Activated CD4-positive, CD25-positive, alpha-beta regulatory T cell treated with anti-CD3 and anti-CD28 coated beads, Interleukin-2, amount 50 U/mL, for 72 hours (primary cell): ENCODE measurements around the gene MYO7B.

Source experiments
- DNase-seq: peaks from one replicate; pipeline ENCODE4 v3.0.0; 2021

MYO7B gene

DNA sequence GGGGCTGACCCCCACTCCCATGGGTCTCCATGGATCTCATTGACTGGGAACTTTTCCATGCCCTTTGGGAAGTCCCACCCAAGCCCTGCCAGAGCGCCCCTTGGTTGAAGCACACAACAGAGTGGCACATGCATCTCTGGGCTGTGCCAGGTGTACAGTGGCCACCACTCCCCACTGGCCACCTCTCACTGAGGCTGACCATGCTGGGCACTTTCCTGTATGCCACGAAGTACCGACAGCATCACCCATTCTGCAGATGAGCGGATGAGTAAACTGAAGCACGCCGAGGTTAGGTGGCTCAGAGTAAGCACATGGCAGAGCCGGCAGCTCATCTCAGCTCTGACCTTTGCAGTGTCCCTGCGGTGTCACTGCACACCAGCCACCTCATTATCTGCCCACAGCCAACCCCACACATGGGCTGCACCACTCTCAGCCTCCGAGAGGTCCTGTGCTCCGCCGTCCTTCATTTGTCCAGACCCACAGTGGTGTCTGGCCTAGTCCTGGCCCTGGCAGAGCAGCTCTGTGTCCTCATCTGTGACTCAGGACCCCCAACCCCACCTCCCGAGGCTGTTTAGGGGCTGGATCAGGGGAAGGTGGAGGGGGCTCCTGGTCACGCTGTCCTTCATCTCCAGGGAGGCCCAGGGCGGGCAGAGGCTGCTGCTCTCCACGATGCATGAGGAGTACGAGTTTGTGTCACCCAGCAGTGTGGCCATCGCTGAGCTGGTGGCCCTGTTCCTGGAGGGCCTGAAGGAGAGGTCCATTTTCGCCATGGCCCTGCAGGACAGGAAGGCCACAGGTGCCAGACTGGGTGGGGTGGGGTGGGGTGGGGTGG lies 92.5 kb downstream of the MYO7B start:
- DNase-seq = no peak

GRCh38 chr2:127628767-127629614 lies 93.5 kb downstream of the MYO7B start:
- DNase-seq = no peak

GRCh38 chr2:127629637-127630036 lies 94.2 kb downstream of the MYO7B start:
- DNase-seq = no peak

DNA sequence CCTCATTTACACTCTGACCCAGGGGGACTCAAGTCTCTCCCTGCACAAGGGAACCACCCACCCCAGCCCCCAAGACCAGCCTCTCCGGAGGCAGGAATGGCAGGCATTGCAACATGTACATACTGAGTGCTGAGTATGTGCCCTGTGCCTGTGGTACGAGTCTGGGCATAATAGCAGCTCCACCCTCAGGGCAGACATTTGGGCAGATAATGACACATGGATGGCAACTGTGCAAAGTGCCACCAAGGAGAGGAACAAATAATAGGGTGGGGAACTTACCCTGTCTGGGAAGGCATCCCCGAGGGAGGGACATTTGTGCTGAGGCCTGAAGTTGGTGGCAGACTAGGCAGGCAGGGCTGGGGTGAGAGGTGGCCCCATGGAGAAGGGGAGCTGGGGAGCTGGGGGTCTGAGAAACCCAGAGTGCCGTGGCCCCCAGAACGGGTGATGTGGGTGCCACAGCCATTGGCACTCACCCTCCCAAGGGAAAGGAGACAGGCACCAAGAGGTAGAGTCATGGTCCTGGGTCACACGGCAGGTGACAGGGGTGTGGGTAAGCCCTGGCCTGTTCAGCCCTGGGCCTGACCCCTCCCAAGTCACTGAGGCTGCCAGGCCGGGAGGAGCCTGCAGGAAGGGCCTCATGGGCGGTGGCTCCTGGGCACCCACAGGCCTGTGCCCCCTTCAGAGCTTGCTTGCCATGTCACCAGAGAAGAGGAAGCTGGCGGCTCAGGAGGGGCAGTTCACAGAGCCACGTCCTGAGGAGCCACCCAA lies 94.8 kb downstream of the MYO7B start:
- no peak for DNase-seq

DNA sequence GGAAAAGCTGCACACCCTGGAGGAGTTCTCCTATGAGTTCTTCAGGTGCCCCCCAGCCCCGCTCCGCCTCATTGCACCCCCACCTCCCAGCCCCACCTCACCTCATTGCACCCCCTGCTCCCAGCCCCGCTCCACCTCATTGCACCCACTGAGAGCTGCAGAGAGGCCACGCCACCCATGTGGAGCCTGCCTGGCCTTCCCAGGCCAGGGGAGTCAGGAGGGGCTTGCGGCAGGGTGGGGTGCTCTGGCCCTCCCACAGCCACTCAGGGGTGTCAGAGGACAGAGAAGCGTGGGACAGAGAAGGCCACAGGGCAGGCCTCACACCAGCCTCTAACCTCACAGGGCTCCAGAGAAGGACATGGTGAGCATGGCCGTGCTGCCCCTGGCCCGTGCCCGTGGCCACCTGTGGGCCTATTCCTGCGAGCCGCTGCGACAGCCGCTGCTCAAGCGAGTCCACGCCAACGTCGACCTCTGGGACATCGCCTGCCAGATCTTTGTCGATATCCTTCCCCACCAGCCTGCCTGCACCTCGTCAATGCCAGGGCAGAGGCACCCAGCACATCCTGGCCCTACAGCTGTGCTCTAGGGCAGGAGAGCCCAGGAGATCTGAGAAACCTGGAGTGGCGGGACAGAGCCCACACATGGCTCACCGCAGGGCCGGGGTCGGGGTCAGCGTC lies 95.5 kb downstream of the MYO7B start:
- no peak for DNase-seq

DNA sequence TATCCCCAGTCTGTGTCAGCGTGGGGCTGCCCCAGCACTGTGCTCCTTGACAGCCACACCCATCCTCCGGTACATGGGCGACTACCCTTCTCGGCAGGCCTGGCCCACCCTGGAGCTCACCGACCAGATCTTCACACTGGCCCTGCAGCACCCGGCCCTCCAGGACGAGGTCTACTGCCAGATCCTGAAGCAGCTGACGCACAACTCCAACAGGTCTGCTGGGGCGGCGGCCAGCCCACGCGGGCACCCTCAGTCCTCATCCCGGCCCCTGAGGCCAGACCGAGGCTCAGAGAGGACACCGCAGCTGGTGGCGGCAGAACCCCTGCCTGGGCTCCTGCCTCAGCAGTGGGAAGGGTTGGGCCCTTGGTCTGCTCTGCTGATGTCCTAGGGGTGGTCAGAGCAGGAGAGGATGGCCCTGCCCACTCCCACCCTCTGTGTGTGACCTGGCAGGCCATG lies 96.1 kb downstream of the MYO7B start:
- no peak for DNase-seq

GRCh38 chr2:127631997-127632581 lies 96.6 kb downstream of the MYO7B start:
- no peak for DNase-seq

DNA sequence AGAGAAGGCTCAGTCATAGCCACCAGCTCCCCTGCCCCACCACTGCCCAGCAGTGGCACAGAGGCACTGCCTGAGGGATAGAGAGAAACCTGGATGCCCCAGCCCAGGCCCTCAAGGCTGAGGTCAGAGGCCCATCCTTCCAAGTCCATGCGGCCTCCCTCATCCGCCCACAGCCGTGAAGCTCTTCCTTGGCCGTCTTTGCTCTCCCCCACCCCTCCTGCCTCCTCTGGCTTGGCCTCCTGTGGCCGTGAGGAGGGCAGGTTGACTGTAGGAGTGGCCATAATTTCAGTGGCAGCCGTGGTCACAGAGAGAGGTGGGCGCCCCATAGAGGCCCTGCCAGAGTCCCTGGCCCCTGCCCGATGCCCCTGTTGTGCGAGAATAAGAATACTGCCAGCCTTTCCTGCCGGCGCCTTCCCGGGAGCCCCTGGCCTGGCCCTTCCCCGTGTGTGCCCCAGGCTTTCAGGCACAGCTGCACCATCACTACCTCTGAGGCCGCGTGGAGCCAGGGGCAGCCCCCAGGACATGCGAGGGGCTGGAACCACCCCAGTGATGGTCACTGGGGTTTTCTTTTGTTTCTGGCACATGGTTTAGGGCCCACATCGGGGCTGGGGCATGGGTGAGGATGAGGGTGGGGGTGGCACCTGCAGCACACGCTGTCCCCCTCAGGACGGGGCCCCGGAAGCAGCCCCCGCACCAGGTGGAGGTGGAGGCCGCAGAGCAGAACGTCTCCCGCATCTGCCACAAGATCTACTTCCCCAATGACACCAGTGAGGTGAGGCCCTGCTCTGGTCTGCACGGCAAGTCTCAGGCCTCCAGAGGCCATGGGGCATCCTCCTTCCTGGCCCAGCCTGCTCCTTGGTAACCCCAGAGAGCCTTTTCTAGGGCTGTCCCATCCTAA lies 97.4 kb downstream of the MYO7B start:
- DNase-seq = no peak

- DNase-seq = no peak
Measured at GRCh38 chr2:127633556-127634065, 98.1 kb downstream of the MYO7B start.

- no peak for DNase-seq
Measured at GRCh38 chr2:127634066-127634617, 98.7 kb downstream of the MYO7B start.

DNA sequence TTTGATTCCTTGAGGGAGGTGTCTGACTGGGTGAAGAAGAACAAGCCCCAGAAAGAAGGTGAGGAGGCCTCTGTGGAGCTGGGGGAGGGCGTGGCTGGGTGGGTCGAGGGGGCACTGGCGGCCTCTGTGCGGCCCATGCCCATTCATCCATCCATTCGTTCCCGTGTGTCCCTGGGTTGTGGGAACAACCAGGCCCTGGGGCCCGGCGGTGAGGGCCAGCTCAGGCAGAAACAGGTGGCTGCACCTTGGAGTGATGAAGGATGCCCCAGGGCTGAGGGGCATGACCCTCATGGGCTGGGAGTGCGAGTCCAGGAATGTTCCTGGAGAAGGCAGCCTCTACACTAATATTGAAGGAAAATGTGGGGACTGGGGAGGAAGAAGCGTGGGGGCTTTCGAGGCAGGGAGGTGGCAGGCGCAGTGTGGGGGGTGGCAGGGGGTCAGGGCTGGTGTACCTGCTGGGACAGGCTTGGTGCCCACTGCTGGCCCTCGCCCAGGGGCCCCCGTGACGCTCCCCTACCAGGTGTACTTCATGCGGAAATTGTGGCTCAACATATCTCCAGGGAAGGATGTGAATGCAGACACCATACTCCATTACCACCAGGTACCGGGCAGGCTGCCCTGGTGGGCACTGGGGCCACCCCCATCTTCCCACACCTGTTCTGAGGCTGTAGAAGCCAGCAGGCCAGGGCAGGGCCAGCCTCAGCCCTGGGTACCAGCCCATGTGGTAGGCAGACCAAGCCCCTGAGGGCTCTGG lies 99.3 kb downstream of the MYO7B start:
- DNase-seq = no peak

DNA sequence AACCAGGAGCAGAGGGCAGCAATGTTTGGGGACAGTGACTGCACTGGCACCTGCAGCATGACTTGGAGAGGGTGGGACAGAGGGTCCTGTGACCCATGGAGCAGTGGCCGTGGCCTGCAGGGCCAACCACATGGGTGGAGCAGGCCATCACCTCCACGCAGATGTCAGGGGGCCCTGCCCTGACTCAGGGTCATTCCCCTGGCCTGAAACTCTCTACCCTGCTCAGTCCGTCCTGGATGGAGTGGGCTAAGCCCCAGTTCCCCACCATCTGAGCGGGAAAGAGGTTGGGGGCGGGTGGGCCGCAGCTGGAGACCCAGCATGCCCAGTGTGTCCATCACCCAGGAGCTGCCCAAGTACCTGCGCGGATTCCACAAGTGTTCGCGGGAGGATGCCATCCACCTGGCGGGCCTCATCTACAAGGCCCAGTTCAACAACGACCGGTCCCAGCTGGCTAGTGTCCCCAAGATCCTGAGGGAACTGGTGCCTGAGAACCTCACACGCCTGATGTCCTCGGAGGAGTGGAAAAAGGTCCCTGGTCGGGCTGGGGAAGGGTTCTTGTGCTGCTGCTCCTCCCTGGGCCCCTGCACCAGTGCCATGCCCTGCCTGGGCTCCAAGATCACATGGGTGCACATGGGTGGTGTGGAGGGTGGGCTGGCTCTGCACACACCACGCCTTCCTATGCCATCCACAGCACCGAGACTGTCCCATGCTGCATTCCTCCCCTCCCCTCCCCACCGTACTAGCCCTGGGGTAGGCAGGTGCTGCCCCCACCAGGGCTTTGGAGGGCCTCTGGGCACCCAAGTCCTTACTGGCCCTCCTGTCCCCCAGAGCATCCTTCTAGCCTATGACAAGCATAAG lies 100.1 kb downstream of the MYO7B start:
- no peak for DNase-seq

GRCh38 chr2:127636248-127637235 lies 101.1 kb downstream of the MYO7B start:
- no peak for DNase-seq

DNA sequence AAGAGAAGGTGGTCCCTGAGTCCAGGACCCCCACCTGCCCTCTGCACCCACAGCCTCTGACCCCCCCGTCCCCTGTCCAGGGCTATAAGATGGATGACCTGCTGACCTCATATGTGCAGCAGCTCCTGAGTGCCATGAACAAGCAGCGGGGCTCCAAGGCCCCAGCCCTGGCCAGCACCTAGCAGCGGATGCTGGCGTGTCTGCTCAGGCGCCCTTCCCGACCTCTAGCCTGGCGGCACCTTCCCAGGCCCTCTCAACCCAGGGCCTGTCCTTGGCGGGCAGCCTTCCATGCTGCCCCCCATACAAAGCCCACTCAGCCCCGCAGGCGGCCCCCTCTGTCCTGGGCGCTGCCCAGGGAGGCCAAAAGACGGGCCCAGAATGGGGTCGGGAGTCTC lies 101.8 kb downstream of the MYO7B start:
- DNase-seq = no peak

- DNase-seq = no peak
Measured at GRCh38 chr2:127637725-127638252, 102.3 kb downstream of the MYO7B start.

DNA sequence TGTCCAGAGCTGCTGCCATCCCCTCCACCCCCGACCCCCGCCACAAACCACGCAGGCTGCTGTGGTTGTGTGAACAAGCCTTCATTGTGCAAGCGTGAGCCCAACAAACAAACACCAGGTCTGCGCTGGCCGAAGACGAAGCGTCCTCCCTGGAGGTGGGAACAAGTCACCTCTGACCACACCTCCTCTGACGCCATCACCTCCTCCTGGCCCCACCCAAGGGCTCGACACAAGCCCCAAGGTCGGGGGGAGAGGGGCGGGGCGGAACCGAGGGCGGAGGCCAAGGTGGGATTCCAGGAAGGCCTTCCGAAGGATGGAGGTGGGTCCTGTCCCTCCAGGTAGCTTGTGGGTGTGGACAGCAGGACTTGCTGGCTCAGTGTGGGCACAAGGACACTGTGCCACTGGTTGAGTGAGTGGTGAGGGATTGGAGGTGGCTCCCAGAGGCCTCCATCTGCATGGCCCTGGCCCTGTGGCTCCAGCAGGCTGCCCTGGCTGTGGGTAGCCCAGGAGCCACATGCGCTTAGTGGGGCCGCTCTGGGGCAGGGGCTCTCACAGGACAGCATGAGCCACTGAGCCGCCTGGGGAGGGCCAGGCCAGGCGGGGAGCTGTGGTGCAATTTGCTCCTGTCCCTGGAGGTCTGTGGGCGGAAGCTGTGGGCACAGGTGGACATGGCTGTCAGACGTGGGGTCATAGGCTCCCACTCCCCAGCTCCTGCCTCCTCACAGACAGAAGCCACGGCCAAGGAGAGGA lies 103.1 kb downstream of the MYO7B start:
- no peak for DNase-seq

- DNase-seq = no peak
Measured at GRCh38 chr2:127639111-127639474, 103.6 kb downstream of the MYO7B start.
